Endothelial cell of umbilical vein (primary cell): ENCODE results near the gene ATN1.

Source experiments
- CTCF ChIP-seq, 2 donors: IDR thresholded peaks; 1 replicate in 1 of 2; 2 replicates in 1 of 2; pipeline ENCODE4 v1.5.1; 2011; ENCODE audit warnings: low read length in 2 of 2, mild to moderate bottlenecking in 2 of 2, moderate library complexity in 2 of 2, control low read depth in 1 of 2, inconsistent platforms in 1 of 2, low read depth in 1 of 2; ENCODE audit not compliant: insufficient read depth in 1 of 2; ENCODE audit errors: extremely low read depth in 1 of 2
- EZH2 ChIP-seq: IDR thresholded peaks from 2 replicates; pipeline ENCODE4 v1.6.1; 2012; ENCODE audit warnings: borderline replicate concordance, low read depth, mild to moderate bottlenecking, moderate library complexity, low read length, inconsistent platforms; ENCODE audit not compliant: severe bottlenecking
- FOS ChIP-seq: IDR thresholded peaks from 2 replicates; pipeline ENCODE4 v1.6.1; 2011; ENCODE audit warnings: mild to moderate bottlenecking, low read length, moderate library complexity, borderline replicate concordance; ENCODE audit not compliant: insufficient read depth
- GATA2 ChIP-seq: IDR thresholded peaks from 2 replicates; pipeline ENCODE4 v1.7.0; 2011; ENCODE audit warnings: low read depth, mild to moderate bottlenecking, moderate library complexity, mixed read lengths, low read length; ENCODE audit not compliant: insufficient read length, insufficient read depth
- JUN ChIP-seq: IDR thresholded peaks from 2 replicates; pipeline ENCODE4 v1.6.1; 2011; ENCODE audit warnings: borderline replicate concordance, low read depth; ENCODE audit not compliant: insufficient read length, insufficient read depth
- MYC ChIP-seq: IDR thresholded peaks from one replicate; pipeline ENCODE4 v1.6.1; 2011; ENCODE audit warnings: mild to moderate bottlenecking, low read depth, low read length
- POLR2A ChIP-seq: IDR thresholded peaks from 2 replicates; pipeline ENCODE4 v1.6.1; 2012; ENCODE audit warnings: low read depth, mild to moderate bottlenecking, control low read depth, low read length
- POLR2AphosphoS5 ChIP-seq: IDR thresholded peaks from 2 replicates; pipeline ENCODE4 v1.6.1; 2012; ENCODE audit warnings: low read depth, mild to moderate bottlenecking, control low read depth, low read length, moderate library complexity; ENCODE audit not compliant: insufficient read depth
- TF ChIP-seq, protein P1 (sequence below): IDR thresholded peaks from 2 replicates; pipeline ENCODE4 v1.6.1; 2011; ENCODE audit not compliant: insufficient read depth, insufficient read length

GRCh38 chr12:6934110-6934509 is 6.4 kb downstream of the ATN1 start:
- TF ChIP-seq, protein P1, sequence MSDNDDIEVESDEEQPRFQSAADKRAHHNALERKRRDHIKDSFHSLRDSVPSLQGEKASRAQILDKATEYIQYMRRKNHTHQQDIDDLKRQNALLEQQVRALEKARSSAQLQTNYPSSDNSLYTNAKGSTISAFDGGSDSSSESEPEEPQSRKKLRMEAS: no peak
- TF ChIP-seq CTCF (IDR thresholded peaks at IDR 0.05; ENCODE audit: extremely low read depth in 1 of 2, insufficient read depth in 1 of 2, low read depth in 1 of 2, low read length in 2 of 2) (no peak), JUN (no peak), POLR2A (no peak), EZH2 (no peak), POLR2AphosphoS5 (no peak), MYC (no peak), GATA2 (no peak), FOS (no peak)
